ENCODE measurements around the gene THRAP3. TPM values are rescaled to one million over a fixed set of nuclear protein-coding genes. Genes with fewer than 3 reads are reported as not detected.
"Not testable (repeated sequence)": the region's sequence is repeated elsewhere in the genome, so short reads cannot be mapped to it uniquely, and the experiment has no call there.

The THRAP3 gene
- total RNA-seq, 1 donor from 2014 or later, result 77.5 TPM

- no peak for DNase-seq
Measured at GRCh38 chr1:36207339-36207738, 16.9 kb upstream of the THRAP3 start.

DNA sequence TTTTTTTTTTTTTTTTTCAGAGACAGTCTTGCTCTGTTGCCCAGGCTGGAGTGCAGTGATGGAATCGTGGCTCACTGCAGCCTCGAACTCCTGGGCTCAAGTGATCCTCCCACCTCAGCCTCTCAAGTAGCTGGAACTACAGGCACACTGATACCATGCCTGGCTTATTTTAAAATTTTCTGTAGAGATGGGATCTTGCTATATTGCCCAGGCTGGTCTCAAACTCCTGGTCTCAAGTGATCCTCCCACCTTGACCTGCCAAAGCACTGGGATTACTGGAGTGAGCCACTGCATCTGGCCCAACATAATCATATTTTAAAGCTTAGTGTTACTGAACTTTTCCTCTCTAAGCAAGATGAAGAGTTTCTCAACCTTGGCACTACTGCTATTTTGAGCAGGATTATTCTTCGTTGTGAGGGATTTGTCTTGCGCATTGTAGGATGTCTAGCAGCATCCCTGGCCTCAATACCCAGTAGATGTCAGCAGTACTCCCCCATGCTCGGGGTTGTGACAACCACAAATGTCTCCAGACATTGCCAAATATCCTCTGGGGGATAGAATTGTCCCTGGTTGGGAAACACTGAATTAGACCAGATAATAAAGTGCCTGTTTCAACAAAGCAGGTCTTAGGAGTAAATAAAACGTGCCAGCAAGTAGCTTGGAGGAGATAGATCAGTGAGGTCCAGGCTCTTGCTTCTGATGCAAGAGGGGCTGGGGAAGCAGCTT, 15.1 kb upstream of the THRAP3 start:
- DNase-seq, result no peak

GRCh38 chr1:36211307-36211706, 12.9 kb upstream of the THRAP3 start:
- no peak for DNase-seq

- no peak for DNase-seq
Measured at GRCh38 chr1:36211841-36212240, 12.4 kb upstream of the THRAP3 start.

- no peak for DNase-seq
Measured at GRCh38 chr1:36212782-36213181, 11.5 kb upstream of the THRAP3 start.

GRCh38 chr1:36217670-36218069, 6.6 kb upstream of the THRAP3 start:
- DNase-seq, result no peak

GRCh38 chr1:36221901-36222300, 2.3 kb upstream of the THRAP3 start:
- not testable (repeated sequence) for DNase-seq

- no peak for DNase-seq
Measured at GRCh38 chr1:36222481-36223380, 1.5 kb upstream of the THRAP3 start.

- peak; percentile 71 for DNase-seq
Measured at GRCh38 chr1:36223381-36223995, 755 bp upstream of the THRAP3 start.

GRCh38 chr1:36224537-36225282, 467 bp downstream of the THRAP3 start:
- peak; percentile 79 for DNase-seq

- DNase-seq, result no peak
Measured at GRCh38 chr1:36225283-36225899, 1.1 kb downstream of the THRAP3 start.

DNA sequence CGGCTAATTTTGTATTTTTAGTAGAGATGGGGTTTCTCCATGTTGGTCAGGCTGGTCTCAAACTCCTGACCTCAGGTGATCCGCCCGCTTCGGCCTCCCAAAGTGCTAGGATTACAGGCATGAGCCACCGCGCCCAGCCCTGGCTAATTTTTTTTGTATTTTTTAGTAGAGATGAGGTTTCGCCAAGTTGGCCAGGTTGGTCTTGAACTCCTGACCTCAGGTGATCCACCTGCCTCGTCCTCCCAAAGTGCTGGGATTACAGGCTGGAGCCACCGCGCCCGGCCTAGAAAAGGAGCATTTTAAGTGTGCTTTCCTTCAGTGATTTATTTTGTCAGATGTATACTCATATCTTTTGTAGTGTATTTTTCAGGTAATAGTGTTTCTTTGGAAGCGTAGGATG, 6.0 kb downstream of the THRAP3 start:
- DNase-seq, result not testable (repeated sequence)

DNA sequence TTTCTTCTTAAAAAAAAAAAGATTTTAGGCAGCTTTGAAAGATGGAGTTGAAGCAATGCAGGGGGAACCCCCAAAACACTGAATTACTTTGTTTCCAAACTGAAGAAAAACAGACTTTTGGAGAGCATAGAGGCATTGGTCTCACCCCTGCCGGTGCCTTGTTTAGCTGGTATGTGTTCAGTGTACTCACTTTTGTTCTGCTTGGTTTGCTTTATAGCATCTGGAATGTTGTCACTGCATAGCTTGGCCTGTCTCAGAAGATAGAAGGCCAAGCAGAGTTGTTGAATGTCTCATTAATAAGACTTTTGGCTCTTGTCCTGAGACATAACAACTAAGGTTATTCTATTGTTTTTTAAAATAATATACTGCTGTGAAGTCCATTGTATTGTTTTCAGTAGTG, 6.9 kb downstream of the THRAP3 start:
- DNase-seq, result no peak

DNA sequence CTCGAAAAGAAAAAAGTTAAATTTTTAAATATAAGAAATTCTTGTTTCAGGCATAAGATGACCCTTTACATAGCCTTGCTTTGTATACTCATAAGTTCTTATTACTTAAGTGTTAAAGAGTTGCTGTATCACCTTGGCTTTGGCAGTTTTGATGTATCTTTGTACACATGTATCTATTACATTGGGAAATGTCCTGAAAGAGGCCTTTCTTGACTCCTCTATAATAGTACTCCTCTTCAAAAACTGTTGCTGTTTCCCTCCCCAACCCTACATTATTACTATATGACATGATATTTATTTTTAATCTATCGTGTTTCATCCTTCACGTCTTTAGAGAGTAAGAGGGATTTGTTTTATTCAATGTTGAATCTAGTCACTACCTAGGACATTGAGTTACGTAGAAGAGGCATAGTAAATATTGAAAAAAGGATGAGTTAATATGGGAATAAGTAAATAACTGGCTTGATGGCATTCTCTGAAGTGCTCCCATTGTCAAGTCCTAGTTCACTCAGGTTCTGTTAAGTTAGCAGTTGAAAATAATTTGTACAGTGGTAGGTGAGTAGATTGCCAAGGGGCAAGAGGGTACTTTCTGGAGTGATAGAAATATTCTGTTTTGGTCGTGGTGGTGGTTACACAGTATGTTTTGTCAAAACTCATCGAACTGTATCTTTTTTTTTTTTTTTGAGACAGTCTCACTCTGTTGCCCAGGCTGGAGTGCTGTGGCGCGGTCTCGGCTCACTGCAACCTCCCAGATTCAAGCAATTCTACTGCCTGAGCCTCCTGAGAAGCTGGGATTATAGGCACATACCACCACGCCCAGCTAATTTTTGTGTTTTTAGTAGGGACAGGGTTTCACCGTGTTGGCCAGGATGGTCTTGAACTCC, 8.2 kb downstream of the THRAP3 start:
- no peak for DNase-seq

DNA sequence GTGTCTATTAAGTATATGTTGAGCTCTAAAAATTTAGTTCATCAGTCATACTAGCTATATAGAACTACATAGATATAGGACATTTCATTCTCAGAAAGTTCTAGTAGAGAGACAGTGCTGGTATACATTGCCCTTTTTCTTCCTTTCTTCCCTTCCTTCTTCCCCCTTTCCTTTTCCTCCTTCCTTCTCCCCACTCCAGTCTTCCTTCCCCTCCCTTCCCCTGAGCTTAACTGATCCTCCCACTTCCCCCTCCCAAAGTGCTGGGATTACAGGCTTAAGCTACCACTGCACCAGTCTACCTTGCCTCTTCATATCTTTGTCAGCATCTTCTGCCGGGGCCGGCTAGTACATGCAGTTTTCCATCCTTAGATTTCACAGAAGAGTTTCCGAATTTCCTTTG, 12.1 kb downstream of the THRAP3 start:
- DNase-seq, result no peak

DNA sequence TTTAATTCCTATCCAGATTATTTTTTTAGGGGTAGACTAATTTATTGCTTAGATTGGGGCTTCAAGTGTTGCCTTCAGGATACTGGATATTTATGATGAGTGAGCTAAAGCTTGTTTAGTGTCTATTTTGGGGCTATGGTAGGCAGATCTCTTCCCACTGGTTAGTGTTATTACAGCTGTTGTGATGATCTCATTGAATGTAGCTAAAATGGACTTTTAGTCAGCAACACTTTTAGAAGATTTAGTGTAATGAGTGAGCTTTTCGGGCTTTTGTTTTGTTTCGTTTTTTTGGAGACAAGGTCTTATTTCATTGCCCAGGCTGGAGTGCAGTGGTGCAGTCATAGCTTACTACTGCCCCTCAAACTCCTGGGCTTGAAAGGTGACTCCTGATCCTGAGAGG, 14.2 kb downstream of the THRAP3 start:
- DNase-seq, result no peak

GRCh38 chr1:36239941-36240637, 15.8 kb downstream of the THRAP3 start:
- no peak for DNase-seq

GRCh38 chr1:36247538-36247937, 23.3 kb downstream of the THRAP3 start:
- no peak for DNase-seq

DNA sequence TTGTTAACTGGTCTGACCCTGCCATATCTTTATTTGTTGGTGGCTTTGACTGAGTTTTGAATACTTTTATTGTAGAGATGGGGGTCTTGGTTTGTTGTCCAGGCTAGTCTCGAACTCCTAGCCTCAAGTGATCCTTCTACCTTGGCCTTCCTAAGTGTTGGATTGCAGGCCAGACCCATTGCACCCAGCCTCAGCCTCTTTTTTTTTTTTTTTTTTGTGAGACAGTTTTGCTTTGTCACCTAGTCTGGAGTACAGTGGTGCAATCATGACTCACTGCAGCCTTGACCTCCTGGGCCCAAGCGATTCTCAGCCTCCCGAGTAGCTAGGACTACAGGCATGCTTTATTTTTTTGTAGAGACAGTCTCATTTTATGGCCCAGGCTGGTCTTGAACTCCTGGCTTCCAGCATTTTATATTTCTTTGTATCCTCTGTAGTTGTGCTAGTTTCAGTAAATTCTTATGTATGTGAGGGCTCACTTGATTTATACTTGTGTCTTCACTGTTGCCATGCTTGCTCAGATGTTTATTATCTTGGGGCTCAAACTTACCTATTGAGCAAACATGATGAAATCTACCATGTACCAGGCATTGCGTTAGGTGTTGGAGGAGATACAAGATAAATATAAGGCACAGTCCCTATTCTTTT, 24.1 kb downstream of the THRAP3 start:
- no peak for DNase-seq
